GM12878 (cell line): ENCODE measurements around the gene CCDC12. TPM values are rescaled to one million over a fixed set of nuclear protein-coding genes. Genes with fewer than 3 reads are reported as not detected.

Experiments
- ATAC-seq: fragments of 200-7000 bp; cut with Tn5 transposase; 3 replicates; pipeline ENCODE4 v1.9.1; 2020; ENCODE audit warnings: mild to moderate bottlenecking, moderate library complexity
- BruUV-seq: library from RNA; stranded (reverse); fragments of 400-500 nt; replicated peaks from 2 replicates; lab custom pipeline; 2021; lab: Mats Ljungman, UMichigan
- CTCF ChIA-PET: fragments of 300-600 bp; sonication (Branson Sonifier 250); formaldehyde crosslinking; extraction: SDS; loops from one replicate; lab custom pipeline; 2021; ENCODE audit warnings: inconsistent platforms; lab: Yijun Ruan, JAX
- POLR2A ChIA-PET: fragments of 350-600 bp; formaldehyde crosslinking; extraction: SDS; loops from one replicate; lab custom pipeline; 2021; ENCODE audit warnings: inconsistent platforms; lab: Charles Lee
- RAD21 ChIA-PET: fragments of 300-600 bp; sonication (Branson Sonifier 250); formaldehyde crosslinking; loops from one replicate; lab custom pipeline; 2023; ENCODE audit warnings: antibody characterized with exemption; ENCODE audit not compliant: unreplicated experiment; lab: Charles Lee
- SMC1A ChIA-PET: fragments of 300-600 bp; sonication (Branson Sonifier 250); formaldehyde crosslinking; loops from one replicate; lab custom pipeline; 2023; ENCODE audit not compliant: unreplicated experiment, uncharacterized antibody; lab: Charles Lee
- DNase-seq: peaks from one replicate; pipeline ENCODE4 v3.0.0-alpha.2; 2011; ENCODE audit warnings: low read depth, low spot score
- FAIRE-seq: peaks from 3 replicates; lab custom pipeline; 2011; peaks lifted over from hg19 to GRCh38; lab: Jason Lieb, UNC
- H2AFZ ChIP-seq: 2 replicates; pipeline ENCODE4 v1.6.0; 2011; ENCODE audit warnings: low read depth, low read length, control low read depth; ENCODE audit not compliant: control insufficient read depth
- H3K27ac ChIP-seq: 2 replicates; pipeline ENCODE4 v1.5.1; 2011; ENCODE audit warnings: control low read depth; ENCODE audit not compliant: control insufficient read depth, insufficient read depth
- H3K27me3 ChIP-seq, 2 experiments: replicated peaks in 1 of 2; 2 replicates each; pipeline versions ENCODE4 v1.6.0 to v1.6.1; 2011; ENCODE audit warnings: low read length in 1 of 2; ENCODE audit not compliant: control insufficient read depth in 2 of 2, insufficient read depth in 2 of 2
- H3K36me3 ChIP-seq, 2 experiments: 2 replicates each; pipeline ENCODE4 v1.5.1; 2011; ENCODE audit warnings: low read length in 1 of 2; ENCODE audit not compliant: control insufficient read depth in 2 of 2, insufficient read depth in 2 of 2
- H3K4me1 ChIP-seq: 2 replicates; pipeline ENCODE4 v1.6.1; 2011; ENCODE audit warnings: mild to moderate bottlenecking, low read length, moderate library complexity, mixed read lengths; ENCODE audit not compliant: control insufficient read depth, insufficient read depth
- H3K4me2 ChIP-seq: 2 replicates; pipeline ENCODE4 v1.6.0; 2011; ENCODE audit warnings: control low read depth; ENCODE audit not compliant: control insufficient read depth, insufficient read depth
- H3K4me3 ChIP-seq: fragments of 200-600 bp; sonication (generic); 2 replicates; pipeline ENCODE4 v1.5.1; 2016
- H3K79me2 ChIP-seq: 2 replicates; pipeline ENCODE4 v1.6.0; 2011; ENCODE audit warnings: low read length; ENCODE audit not compliant: control insufficient read depth, insufficient read depth
- H3K9ac ChIP-seq: 2 replicates; pipeline ENCODE4 v1.8.0; 2011; ENCODE audit warnings: low read length, control low read depth, mixed read lengths; ENCODE audit not compliant: control insufficient read depth, insufficient read depth
- H3K9me3 ChIP-seq: replicated peaks from 3 replicates; pipeline ENCODE4 v1.5.1; 2011; ENCODE audit warnings: mild to moderate bottlenecking, low read length; ENCODE audit not compliant: control insufficient read depth, insufficient read depth
- H4K20me1 ChIP-seq: 2 replicates; pipeline ENCODE4 v1.6.0; 2011; ENCODE audit not compliant: control insufficient read depth, insufficient read depth
- CTCF ChIP-seq, 3 experiments: IDR thresholded peaks in 2 of 3; conservative IDR thresholded peaks in 1 of 3; 2 replicates each; pipeline ENCODE4 v1.5.1; 2011; ENCODE audit warnings: low read depth in 3 of 3, low read length in 3 of 3, mild to moderate bottlenecking in 3 of 3, control low read depth in 2 of 3, moderate library complexity in 2 of 3, inconsistent platforms in 1 of 3, mixed read lengths in 1 of 3; ENCODE audit not compliant: control insufficient read depth in 2 of 3, insufficient read depth in 1 of 3; ENCODE audit errors: extremely low read depth in 1 of 3
- EGR1 ChIP-seq, 2 experiments: IDR thresholded peaks; 1 replicate in 1 of 2; 2 replicates in 1 of 2; pipeline ENCODE4 v1.6.1; 2011 to 2012; ENCODE audit warnings: low read depth in 2 of 2, low read length in 2 of 2, borderline replicate concordance in 1 of 2, mild to moderate bottlenecking in 1 of 2, moderate library complexity in 1 of 2
- IKZF1 ChIP-seq: fragments of 450-650 bp; conservative IDR thresholded peaks from 2 replicates; pipeline ENCODE4 v1.6.1; 2017; ENCODE audit warnings: antibody characterized with exemption, mild to moderate bottlenecking
- MYC ChIP-seq: IDR thresholded peaks from 2 replicates; pipeline ENCODE4 v1.6.1; 2011; ENCODE audit warnings: mild to moderate bottlenecking, low read length, moderate library complexity, inconsistent platforms; ENCODE audit not compliant: insufficient read depth, insufficient replicate concordance, insufficient read length, severe bottlenecking
- NBN ChIP-seq: fragments of 450-650 bp; IDR thresholded peaks from 2 replicates; pipeline ENCODE4 v1.6.1; 2016
- PKNOX1 ChIP-seq: fragments of 450-650 bp; IDR thresholded peaks from 2 replicates; pipeline ENCODE4 v1.6.1; 2016; ENCODE audit warnings: mild to moderate bottlenecking
- RAD21 ChIP-seq: IDR thresholded peaks from 2 replicates; pipeline ENCODE4 v1.6.1; 2011; ENCODE audit warnings: mild to moderate bottlenecking, low read depth, low read length, moderate library complexity; ENCODE audit not compliant: insufficient read depth
- RB1 ChIP-seq: fragments of 450-650 bp; formaldehyde crosslinking; IDR thresholded peaks from 2 replicates; pipeline ENCODE4 v1.6.1; 2017; ENCODE audit warnings: mild to moderate bottlenecking, borderline replicate concordance
- RELB ChIP-seq: fragments of 450-650 bp; IDR thresholded peaks from 2 replicates; pipeline ENCODE4 v1.6.1; 2017; ENCODE audit warnings: low read depth, mild to moderate bottlenecking, moderate library complexity
- SMARCA5 ChIP-seq: fragments of 450-650 bp; IDR thresholded peaks from 2 replicates; pipeline ENCODE4 v1.6.1; 2017; ENCODE audit warnings: mild to moderate bottlenecking
- SMC3 ChIP-seq: IDR thresholded peaks from 2 replicates; pipeline ENCODE4 v1.6.1; 2011; ENCODE audit warnings: low read length, improper control_type of control experiment, borderline replicate concordance
- YY1 ChIP-seq: IDR thresholded peaks from 2 replicates; pipeline ENCODE4 v1.6.1; 2011; ENCODE audit warnings: low read depth, mild to moderate bottlenecking, low read length
- ZNF217 ChIP-seq: fragments of 450-650 bp; IDR thresholded peaks from 2 replicates; pipeline ENCODE4 v1.6.1; 2017; ENCODE audit warnings: antibody characterized with exemption, mild to moderate bottlenecking
- WGBS: methylation state at CpG from one replicate; pipeline ENCODE4 v1.1.6; 2016; ENCODE audit warnings: low lambda C conversion rate; ENCODE audit not compliant: insufficient replicate concordance, insufficient coverage; ENCODE audit errors: missing lambda C conversion rate; 5-methylcytosine and 5-hydroxymethylcytosine counted together
- in situ Hi-C: fragments of 300-500 bp; cut with MboI; formaldehyde crosslinking; loops from 9 replicates; pipeline ENCODE4 v1.14.3; 2018; ENCODE audit warnings: mixed read lengths
- intact Hi-C: fragments of 100-400 bp; cut with micrococcal nuclease; formaldehyde crosslinking; loops from one replicate; pipeline ENCODE4 v1.14.2; 2022; ENCODE audit not compliant: unreplicated experiment
- polyA plus RNA-seq, 11 experiments: library from polyadenylated mRNA; depleted of rRNA in 4 of 11; unstranded in 6 of 11; stranded (reverse) in 5 of 11; fragments of >200 nt; fragmentation: Nextera tagmentation in 4 of 11; fragmentation: Illumina TruSeq in 1 of 11; extraction: Ambion mirVana in 4 of 11; extraction: Trizol in 1 of 11; gene quantifications; 1 replicate in 1 of 11; 2 replicates in 10 of 11; pipeline versions ENCODE4 v1.2.1 to v1.2.3, GENCODE V29; 2011 to 2016; ENCODE audit warnings: inconsistent platforms in 2 of 11, missing spikeins in 2 of 11, low read depth in 1 of 11
- total RNA-seq, 4 experiments: library from RNA; depleted of rRNA in 3 of 4; stranded (reverse); fragments of >200 nt in 3 of 4; fragmentation: Illumina TruSeq in 1 of 4; extraction: Trizol in 1 of 4; gene quantifications; 2 replicates each; pipeline versions ENCODE4 v1.2.1 to v1.2.3, GENCODE V29; 2013 to 2021
- TF ChIP-seq, protein P1 (sequence below): fragments of 450-650 bp; formaldehyde crosslinking; IDR thresholded peaks from 2 replicates; pipeline ENCODE4 v1.4.0; 2020; ENCODE audit warnings: mild to moderate bottlenecking, moderate library complexity

CCDC12 gene
- total and polyA plus RNA-seq, 10 of the 15 experiments (the other 5 are each of a cell fraction or from before 2014, with no cell fraction given), result 9.2 to 91.4 (median 61.3) TPM

DNA sequence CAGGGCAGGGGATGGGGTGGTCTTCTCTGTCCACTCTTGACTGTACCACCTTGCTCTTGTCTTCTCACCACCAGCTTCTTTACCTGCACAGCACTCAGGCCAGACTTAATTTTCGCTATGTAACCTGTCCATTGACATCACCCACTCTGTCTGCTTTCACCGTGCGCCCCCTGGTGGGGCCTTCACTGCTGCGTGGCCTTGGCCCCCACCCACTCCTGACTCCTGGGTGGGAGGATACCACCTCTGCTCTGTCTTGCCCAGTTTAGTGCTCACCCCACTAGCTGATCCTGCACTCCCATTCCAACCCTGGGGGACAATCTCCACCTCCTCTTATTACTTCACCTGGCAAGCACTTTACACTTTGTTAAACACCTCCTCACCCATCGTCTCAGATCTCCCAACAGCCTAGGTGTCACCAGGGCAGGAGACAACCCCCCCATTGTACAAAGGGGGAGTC, 81.3 kb downstream of the CCDC12 start:
- Histone ChIP-seq H3K36me3 (no peaks in the 10 kb centered on the region), H3K4me1 (no peaks in the 10 kb centered on the region; the same call in 1 of the 2 replicates), H3K9ac (no peak overlapping the region), H2AFZ (no peak overlapping the region), H3K4me2 (no peak overlapping the region), H3K9me3 (no peaks in the 10 kb centered on the region), H3K27me3 (peaks cover 2 to 3% of the 10 kb centered on the region in 2 experiments; a peak in 3 of 4 replicates), H4K20me1 (peaks cover 3% of the 10 kb centered on the region; the same call in 1 of the 2 replicates), H3K27ac (no peak overlapping the region), H3K79me2 (no peaks in the 10 kb centered on the region), H3K4me3 (no peak overlapping the region)
- WGBS, result 20% methylated on average over 5 of the region's 5 CpGs
- FAIRE-seq, result peak; percentile 93
- no TSS peak for BruUV-seq
- ChIA-PET SMC1A (interaction anchor here (0.6 to 2.5 kb wide), 14 partner anchors 8 to 192 kb away, joined by 3 to 16 read pairs (median 3); partner anchors contain the start of gene PTH1R), RAD21 (interaction anchor here (0.6 to 1.9 kb wide), 8 partner anchors 14 to 430 kb away, joined by 3 to 10 read pairs (median 4); no protein-coding TSS in a partner anchor), POLR2A (interaction anchor here (1.0 kb wide), 1 partner anchor 193 kb away, joined by 4 read pairs; no protein-coding TSS in a partner anchor), CTCF (interaction anchor here (0.6 to 2.9 kb wide), 33 partner anchors 9 to 626 kb away, joined by 3 to 35 read pairs (median 4); partner anchors contain the start of gene MYL3)
- DNase-seq, result peak; percentile 34
- in situ Hi-C loops, result loop anchor here (5.0 kb wide), 1 partner anchor 183 kb away; no protein-coding TSS in a partner anchor
- intact Hi-C loops, result loop anchor here (1.0 kb wide), 2 partner anchors 29 to 190 kb away; no protein-coding TSS in a partner anchor
- ATAC-seq, result peak; percentile 87
- TF ChIP-seq SMARCA5 (peak; percentile 28; the same call in 1 of the 2 replicates), YY1 (peak; percentile 47; the same call in 1 of the 2 replicates), CTCF (IDR thresholded peaks at IDR 0.05 in 2 of 3, conservative IDR thresholded peaks at IDR 0.05 in 1 of 3; ENCODE audit: control insufficient read depth in 2 of 3, extremely low read depth in 1 of 3, insufficient read depth in 1 of 3, low read depth in 3 of 3, low read length in 3 of 3) (peak; percentile 92 to 93 (median 92); a peak in 5 of 6 replicates), ZNF217 (no peak), PKNOX1 (0 out of 2 replicates have a peak, but pooled peaks have one; percentile 25), MYC (no peak), RB1 (no peak), NBN (peak; percentile 51; the same call in 1 of the 2 replicates), RELB (no peak), IKZF1 (0 out of 2 replicates have a peak, but pooled peaks have one; percentile 22), EGR1 (IDR thresholded peaks at IDR 0.05; ENCODE audit: borderline replicate concordance in 1 of 2, low read depth in 2 of 2, low read length in 2 of 2) (peak in 1 of 2 experiments; percentile 38; a peak in 1 of 3 replicates), RAD21 (peak; percentile 79), SMC3 (peak; percentile 97)
- TF ChIP-seq, protein P1, sequence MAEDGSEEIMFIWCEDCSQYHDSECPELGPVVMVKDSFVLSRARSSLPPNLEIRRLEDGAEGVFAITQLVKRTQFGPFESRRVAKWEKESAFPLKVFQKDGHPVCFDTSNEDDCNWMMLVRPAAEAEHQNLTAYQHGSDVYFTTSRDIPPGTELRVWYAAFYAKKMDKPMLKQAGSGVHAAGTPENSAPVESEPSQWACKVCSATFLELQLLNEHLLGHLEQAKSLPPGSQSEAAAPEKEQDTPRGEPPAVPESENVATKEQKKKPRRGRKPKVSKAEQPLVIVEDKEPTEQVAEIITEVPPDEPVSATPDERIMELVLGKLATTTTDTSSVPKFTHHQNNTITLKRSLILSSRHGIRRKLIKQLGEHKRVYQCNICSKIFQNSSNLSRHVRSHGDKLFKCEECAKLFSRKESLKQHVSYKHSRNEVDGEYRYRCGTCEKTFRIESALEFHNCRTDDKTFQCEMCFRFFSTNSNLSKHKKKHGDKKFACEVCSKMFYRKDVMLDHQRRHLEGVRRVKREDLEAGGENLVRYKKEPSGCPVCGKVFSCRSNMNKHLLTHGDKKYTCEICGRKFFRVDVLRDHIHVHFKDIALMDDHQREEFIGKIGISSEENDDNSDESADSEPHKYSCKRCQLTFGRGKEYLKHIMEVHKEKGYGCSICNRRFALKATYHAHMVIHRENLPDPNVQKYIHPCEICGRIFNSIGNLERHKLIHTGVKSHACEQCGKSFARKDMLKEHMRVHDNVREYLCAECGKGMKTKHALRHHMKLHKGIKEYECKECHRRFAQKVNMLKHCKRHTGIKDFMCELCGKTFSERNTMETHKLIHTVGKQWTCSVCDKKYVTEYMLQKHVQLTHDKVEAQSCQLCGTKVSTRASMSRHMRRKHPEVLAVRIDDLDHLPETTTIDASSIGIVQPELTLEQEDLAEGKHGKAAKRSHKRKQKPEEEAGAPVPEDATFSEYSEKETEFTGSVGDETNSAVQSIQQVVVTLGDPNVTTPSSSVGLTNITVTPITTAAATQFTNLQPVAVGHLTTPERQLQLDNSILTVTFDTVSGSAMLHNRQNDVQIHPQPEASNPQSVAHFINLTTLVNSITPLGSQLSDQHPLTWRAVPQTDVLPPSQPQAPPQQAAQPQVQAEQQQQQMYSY, result no peak
